Measurements from ENCODE around the gene MPL. TPM values are rescaled to one million over a fixed set of nuclear protein-coding genes. Genes with fewer than 3 reads are reported as not detected.

Gene MPL
- total RNA-seq, result 1 to 10 TPM in 1 of 2 donors, not detected in 1; 1.0 TPM
- under 1 TPM in 1 of 2 donors, not detected in 1; 0.03 TPM for polyA plus RNA-seq

DNA sequence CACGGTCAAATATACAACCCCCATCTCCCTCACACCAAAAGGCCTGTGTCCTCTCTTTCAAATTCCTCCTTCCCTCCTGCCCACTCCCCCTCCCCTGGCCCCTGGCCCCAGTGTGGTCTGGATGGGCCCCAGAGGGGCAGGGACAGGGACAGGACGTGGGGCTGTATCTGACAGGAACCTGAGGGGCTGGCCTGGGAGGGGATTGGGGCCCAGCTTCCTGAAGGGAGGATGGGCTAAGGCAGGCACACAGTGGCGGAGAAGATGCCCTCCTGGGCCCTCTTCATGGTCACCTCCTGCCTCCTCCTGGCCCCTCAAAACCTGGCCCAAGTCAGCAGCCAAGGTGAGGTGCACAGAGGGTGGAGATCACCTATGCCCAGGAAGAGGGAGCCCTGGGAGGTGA, at the start of gene MPL:
MPL (plus strand) TSS at position 231 of the 400 bp plus-strand sequence; CDS start at position 262, 31 bp downstream.
- H3K27me3 ChIP-seq (ENCODE audit: control insufficient read depth in 4 of 4, insufficient read depth in 4 of 4, low read length in 3 of 4), result no peaks in the 10 kb centered on the region
- no peaks in the 10 kb centered on the region for H3K4me1 ChIP-seq (ENCODE audit: control insufficient read depth in 4 of 4, insufficient read depth in 4 of 4, low read length in 3 of 4)
- no peak within 1 kb of the TSS for H3K4me3 ChIP-seq (ENCODE audit: low read depth in 1 of 3, low read length in 3 of 3)
- no peak within 1 kb of the TSS for H3K27ac ChIP-seq (ENCODE audit: low read depth in 1 of 2, low read length in 2 of 2)
- H3K36me3 ChIP-seq (ENCODE audit: control insufficient read depth in 4 of 4, insufficient read depth in 3 of 4, low read depth in 1 of 4, low read length in 3 of 4), result no peaks in the 10 kb centered on the region
- TF ChIP-seq RXRA (IDR thresholded peaks at IDR 0.05) (no peak), HNF4A (conservative IDR thresholded peaks at IDR 0.05) (no peak), TAF1 (conservative IDR thresholded peaks at IDR 0.05) (no peak), ATF3 (IDR thresholded peaks at IDR 0.05) (no peak), FOXA2 (IDR thresholded peaks at IDR 0.05) (no peak), JUND (IDR thresholded peaks at IDR 0.05) (no peak), EGR1 (IDR thresholded peaks at IDR 0.05; ENCODE audit: low read depth in 2 of 2) (no peak), SP1 (IDR thresholded peaks at IDR 0.05) (no peak), NR2F2 (IDR thresholded peaks at IDR 0.05) (no peak), FOXA1 (IDR thresholded peaks at IDR 0.05) (no peak)
- TF ChIP-seq, protein P1, sequence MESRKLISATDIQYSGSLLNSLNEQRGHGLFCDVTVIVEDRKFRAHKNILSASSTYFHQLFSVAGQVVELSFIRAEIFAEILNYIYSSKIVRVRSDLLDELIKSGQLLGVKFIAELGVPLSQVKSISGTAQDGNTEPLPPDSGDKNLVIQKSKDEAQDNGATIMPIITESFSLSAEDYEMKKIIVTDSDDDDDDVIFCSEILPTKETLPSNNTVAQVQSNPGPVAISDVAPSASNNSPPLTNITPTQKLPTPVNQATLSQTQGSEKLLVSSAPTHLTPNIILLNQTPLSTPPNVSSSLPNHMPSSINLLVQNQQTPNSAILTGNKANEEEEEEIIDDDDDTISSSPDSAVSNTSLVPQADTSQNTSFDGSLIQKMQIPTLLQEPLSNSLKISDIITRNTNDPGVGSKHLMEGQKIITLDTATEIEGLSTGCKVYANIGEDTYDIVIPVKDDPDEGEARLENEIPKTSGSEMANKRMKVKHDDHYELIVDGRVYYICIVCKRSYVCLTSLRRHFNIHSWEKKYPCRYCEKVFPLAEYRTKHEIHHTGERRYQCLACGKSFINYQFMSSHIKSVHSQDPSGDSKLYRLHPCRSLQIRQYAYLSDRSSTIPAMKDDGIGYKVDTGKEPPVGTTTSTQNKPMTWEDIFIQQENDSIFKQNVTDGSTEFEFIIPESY (IDR thresholded peaks at IDR 0.05), result no peak
- TF ChIP-seq, protein P2, sequence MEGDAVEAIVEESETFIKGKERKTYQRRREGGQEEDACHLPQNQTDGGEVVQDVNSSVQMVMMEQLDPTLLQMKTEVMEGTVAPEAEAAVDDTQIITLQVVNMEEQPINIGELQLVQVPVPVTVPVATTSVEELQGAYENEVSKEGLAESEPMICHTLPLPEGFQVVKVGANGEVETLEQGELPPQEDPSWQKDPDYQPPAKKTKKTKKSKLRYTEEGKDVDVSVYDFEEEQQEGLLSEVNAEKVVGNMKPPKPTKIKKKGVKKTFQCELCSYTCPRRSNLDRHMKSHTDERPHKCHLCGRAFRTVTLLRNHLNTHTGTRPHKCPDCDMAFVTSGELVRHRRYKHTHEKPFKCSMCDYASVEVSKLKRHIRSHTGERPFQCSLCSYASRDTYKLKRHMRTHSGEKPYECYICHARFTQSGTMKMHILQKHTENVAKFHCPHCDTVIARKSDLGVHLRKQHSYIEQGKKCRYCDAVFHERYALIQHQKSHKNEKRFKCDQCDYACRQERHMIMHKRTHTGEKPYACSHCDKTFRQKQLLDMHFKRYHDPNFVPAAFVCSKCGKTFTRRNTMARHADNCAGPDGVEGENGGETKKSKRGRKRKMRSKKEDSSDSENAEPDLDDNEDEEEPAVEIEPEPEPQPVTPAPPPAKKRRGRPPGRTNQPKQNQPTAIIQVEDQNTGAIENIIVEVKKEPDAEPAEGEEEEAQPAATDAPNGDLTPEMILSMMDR (IDR thresholded peaks at IDR 0.05; ENCODE audit: low read depth, low read length, missing input control), result no peak
- TF ChIP-seq, protein P3, sequence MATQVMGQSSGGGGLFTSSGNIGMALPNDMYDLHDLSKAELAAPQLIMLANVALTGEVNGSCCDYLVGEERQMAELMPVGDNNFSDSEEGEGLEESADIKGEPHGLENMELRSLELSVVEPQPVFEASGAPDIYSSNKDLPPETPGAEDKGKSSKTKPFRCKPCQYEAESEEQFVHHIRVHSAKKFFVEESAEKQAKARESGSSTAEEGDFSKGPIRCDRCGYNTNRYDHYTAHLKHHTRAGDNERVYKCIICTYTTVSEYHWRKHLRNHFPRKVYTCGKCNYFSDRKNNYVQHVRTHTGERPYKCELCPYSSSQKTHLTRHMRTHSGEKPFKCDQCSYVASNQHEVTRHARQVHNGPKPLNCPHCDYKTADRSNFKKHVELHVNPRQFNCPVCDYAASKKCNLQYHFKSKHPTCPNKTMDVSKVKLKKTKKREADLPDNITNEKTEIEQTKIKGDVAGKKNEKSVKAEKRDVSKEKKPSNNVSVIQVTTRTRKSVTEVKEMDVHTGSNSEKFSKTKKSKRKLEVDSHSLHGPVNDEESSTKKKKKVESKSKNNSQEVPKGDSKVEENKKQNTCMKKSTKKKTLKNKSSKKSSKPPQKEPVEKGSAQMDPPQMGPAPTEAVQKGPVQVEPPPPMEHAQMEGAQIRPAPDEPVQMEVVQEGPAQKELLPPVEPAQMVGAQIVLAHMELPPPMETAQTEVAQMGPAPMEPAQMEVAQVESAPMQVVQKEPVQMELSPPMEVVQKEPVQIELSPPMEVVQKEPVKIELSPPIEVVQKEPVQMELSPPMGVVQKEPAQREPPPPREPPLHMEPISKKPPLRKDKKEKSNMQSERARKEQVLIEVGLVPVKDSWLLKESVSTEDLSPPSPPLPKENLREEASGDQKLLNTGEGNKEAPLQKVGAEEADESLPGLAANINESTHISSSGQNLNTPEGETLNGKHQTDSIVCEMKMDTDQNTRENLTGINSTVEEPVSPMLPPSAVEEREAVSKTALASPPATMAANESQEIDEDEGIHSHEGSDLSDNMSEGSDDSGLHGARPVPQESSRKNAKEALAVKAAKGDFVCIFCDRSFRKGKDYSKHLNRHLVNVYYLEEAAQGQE (IDR thresholded peaks at IDR 0.05), result no peak
- no peak within 1 kb of the TSS for H3K9ac ChIP-seq (ENCODE audit: low read depth in 1 of 2, low read length in 2 of 2)
- WGBS, result 84% methylated on average over 3 of the region's 3 CpGs
- no peak for DNase-seq (ENCODE audit: low spot score)
- no peaks in the 10 kb centered on the region for H3K9me3 ChIP-seq (ENCODE audit: control insufficient read depth in 4 of 4, low read length in 3 of 4)

- H3K27ac ChIP-seq (ENCODE audit: low read depth in 1 of 2, low read length in 2 of 2), result no peak overlapping the region
- DNase-seq (ENCODE audit: low spot score), result no peak
- no peaks in the 10 kb centered on the region for H3K9me3 ChIP-seq (ENCODE audit: control insufficient read depth in 4 of 4, low read length in 3 of 4)
- WGBS, result 94% methylated on average over 9 of the region's 9 CpGs
- H3K4me3 ChIP-seq (ENCODE audit: low read depth in 1 of 3, low read length in 3 of 3), result no peak overlapping the region
- no peak overlapping the region for H3K9ac ChIP-seq (ENCODE audit: low read depth in 1 of 2, low read length in 2 of 2)
- no peaks in the 10 kb centered on the region for H3K36me3 ChIP-seq (ENCODE audit: control insufficient read depth in 4 of 4, insufficient read depth in 3 of 4, low read depth in 1 of 4, low read length in 3 of 4)
- H3K27me3 ChIP-seq (ENCODE audit: control insufficient read depth in 4 of 4, insufficient read depth in 4 of 4, low read length in 3 of 4), result no peaks in the 10 kb centered on the region
- H3K4me1 ChIP-seq (ENCODE audit: control insufficient read depth in 4 of 4, insufficient read depth in 4 of 4, low read length in 3 of 4), result peaks cover 5 to 19% (median 11%) of the 10 kb centered on the region in 4 donors
- no peak for TF ChIP-seq TAF1 (conservative IDR thresholded peaks at IDR 0.05)
- TF ChIP-seq, protein P1 (IDR thresholded peaks at IDR 0.05), result no peak
- TF ChIP-seq JUND (IDR thresholded peaks at IDR 0.05), result no peak
- TF ChIP-seq HNF4A (conservative IDR thresholded peaks at IDR 0.05), result no peak
- no peak for TF ChIP-seq ATF3 (IDR thresholded peaks at IDR 0.05)
- TF ChIP-seq RXRA (IDR thresholded peaks at IDR 0.05), result no peak
- TF ChIP-seq SP1 (IDR thresholded peaks at IDR 0.05), result no peak
- TF ChIP-seq FOXA2 (IDR thresholded peaks at IDR 0.05), result no peak
- TF ChIP-seq GABPA (IDR thresholded peaks at IDR 0.05 in 1 of 2, conservative IDR thresholded peaks at IDR 0.05 in 1 of 2), result no peak
- TF ChIP-seq, protein P4, sequence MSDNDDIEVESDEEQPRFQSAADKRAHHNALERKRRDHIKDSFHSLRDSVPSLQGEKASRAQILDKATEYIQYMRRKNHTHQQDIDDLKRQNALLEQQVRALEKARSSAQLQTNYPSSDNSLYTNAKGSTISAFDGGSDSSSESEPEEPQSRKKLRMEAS (IDR thresholded peaks at IDR 0.05), result no peak
- TF ChIP-seq FOXA1 (IDR thresholded peaks at IDR 0.05), result no peak
- TF ChIP-seq, protein P2 (IDR thresholded peaks at IDR 0.05; ENCODE audit: low read depth, low read length, missing input control), result no peak
- no peak for TF ChIP-seq YY1 (IDR thresholded peaks at IDR 0.05)
- no peak for TF ChIP-seq NR2F2 (IDR thresholded peaks at IDR 0.05)
- TF ChIP-seq RAD21 (IDR thresholded peaks at IDR 0.05), result no peak
Observed at GRCh38 chr1:43288058-43288784, 49.4 kb upstream of the MPL start.
